ENCODE data around the gene CENPS.
A peak's percentile ranks its signal among the peaks of the same experiment; 100 is the strongest.
"Not testable (repeated sequence)": the region's sequence is repeated elsewhere in the genome, so short reads cannot be mapped to it uniquely, and the experiment has no call there.

CENPS gene

GRCh38 chr1:10419351-10419750 lies 10.9 kb upstream of the CENPS start:
- no peak for DNase-seq (ENCODE audit: low spot score)

GRCh38 chr1:10421637-10422036 lies 8.6 kb upstream of the CENPS start:
- no peak for DNase-seq (ENCODE audit: low spot score)

GRCh38 chr1:10424034-10424433 lies 6.2 kb upstream of the CENPS start:
- peak; percentile 73 for DNase-seq (ENCODE audit: low spot score)

GRCh38 chr1:10424651-10425050 lies 5.6 kb upstream of the CENPS start:
- DNase-seq (ENCODE audit: low spot score): no peak

- DNase-seq (ENCODE audit: low spot score): not testable (repeated sequence)
These were observed 4.3 kb upstream of the CENPS start for GRCh38 chr1:10425826-10426534.

- not testable (repeated sequence) for DNase-seq (ENCODE audit: low spot score)
These were observed 3.7 kb upstream of the CENPS start for GRCh38 chr1:10426535-10426848.

- no peak for DNase-seq (ENCODE audit: low spot score)
These were observed 1.2 kb upstream of the CENPS start for GRCh38 chr1:10428984-10429383.

GRCh38 chr1:10429868-10430215 lies 391 bp upstream of the CENPS start:
- DNase-seq (ENCODE audit: low spot score): no peak

GRCh38 chr1:10431070-10431730 lies 967 bp downstream of the CENPS start:
- peak; percentile 23 for DNase-seq (ENCODE audit: low spot score)

- DNase-seq (ENCODE audit: low spot score): no peak
These were observed 2.9 kb downstream of the CENPS start for GRCh38 chr1:10432910-10433700.

- no peak for DNase-seq (ENCODE audit: low spot score)
These were observed 3.6 kb downstream of the CENPS start for GRCh38 chr1:10433790-10434189.

GRCh38 chr1:10434590-10434989 lies 4.4 kb downstream of the CENPS start:
- no peak for DNase-seq (ENCODE audit: low spot score)

GRCh38 chr1:10437052-10437451 lies 6.8 kb downstream of the CENPS start:
- DNase-seq (ENCODE audit: low spot score): no peak

GRCh38 chr1:10438677-10439163 lies 8.5 kb downstream of the CENPS start:
- DNase-seq (ENCODE audit: low spot score): no peak

GRCh38 chr1:10440305-10440704 lies 10.1 kb downstream of the CENPS start:
- DNase-seq (ENCODE audit: low spot score): no peak

- DNase-seq (ENCODE audit: low spot score): no peak
These were observed 10.6 kb downstream of the CENPS start for GRCh38 chr1:10440794-10441193.

GRCh38 chr1:10444248-10444647 lies 14.0 kb downstream of the CENPS start:
- DNase-seq (ENCODE audit: low spot score): no peak

GRCh38 chr1:10444795-10445397 lies 14.7 kb downstream of the CENPS start:
- DNase-seq (ENCODE audit: low spot score): no peak

- DNase-seq (ENCODE audit: low spot score): no peak
These were observed 16.7 kb downstream of the CENPS start for GRCh38 chr1:10446790-10447422.

GRCh38 chr1:10449751-10450150 lies 19.5 kb downstream of the CENPS start, which contains the start of gene CORT:
Gene CORT (plus strand): TSS chr1:10450031. CDS start chr1:10450224, 193 bp downstream.
- DNase-seq (ENCODE audit: low spot score): no peak

- DNase-seq (ENCODE audit: low spot score): no peak
These were observed 20.1 kb downstream of the CENPS start for GRCh38 chr1:10450156-10450814.

GRCh38 chr1:10450836-10451235 lies 20.6 kb downstream of the CENPS start:
- no peak for DNase-seq (ENCODE audit: low spot score)
